DND-41 (cell line): ENCODE measurements around the gene FZD10.

Source experiments
- ATAC-seq: fragments of 200-7000 bp; cut with Tn5 transposase; 3 replicates; pipeline ENCODE4 v1.9.1; 2021; ENCODE audit warnings: low read depth; ENCODE audit not compliant: insufficient read depth
- DNase-seq: peaks from one replicate; pipeline ENCODE4 v3.0.0-alpha.2; 2020
- H2AFZ ChIP-seq: 2 replicates; pipeline ENCODE4 v1.6.0; 2012; ENCODE audit warnings: low read depth, low read length
- H3K27ac ChIP-seq: 2 replicates; pipeline ENCODE4 v1.5.1; 2012; ENCODE audit warnings: low read length, inconsistent platforms
- H3K27me3 ChIP-seq: fragments of 200-600 bp; sonication (generic); 2 replicates; pipeline ENCODE4 v1.6.0; 2012; ENCODE audit warnings: low read length, mild to moderate bottlenecking, inconsistent platforms; ENCODE audit not compliant: insufficient read depth, poor library complexity
- H3K36me3 ChIP-seq: 2 replicates; pipeline ENCODE4 v1.5.1; 2012; ENCODE audit warnings: low read length, inconsistent platforms; ENCODE audit not compliant: insufficient read depth
- H3K4me1 ChIP-seq: 2 replicates; pipeline ENCODE4 v1.5.1; 2012; ENCODE audit warnings: mild to moderate bottlenecking, low read length; ENCODE audit not compliant: insufficient read depth
- H3K4me2 ChIP-seq: 2 replicates; pipeline ENCODE4 v1.6.0; 2012; ENCODE audit warnings: mild to moderate bottlenecking, moderate library complexity, low read length, inconsistent platforms; ENCODE audit not compliant: insufficient read depth
- H3K4me3 ChIP-seq, 2 experiments: fragments of 200-600 bp in 1 of 2; shearing (Covaris generic) in 1 of 2; 2 replicates each; pipeline ENCODE4 v1.5.1; 2012 to 2016; ENCODE audit warnings: inconsistent platforms in 2 of 2, low read length in 2 of 2, mild to moderate bottlenecking in 2 of 2, low read depth in 1 of 2, moderate library complexity in 1 of 2
- H3K79me2 ChIP-seq: 2 replicates; pipeline ENCODE4 v1.6.0; 2012; ENCODE audit warnings: low read length, inconsistent platforms; ENCODE audit not compliant: insufficient read depth
- H3K9ac ChIP-seq: 2 replicates; pipeline ENCODE4 v1.6.0; 2012; ENCODE audit warnings: low read depth, mild to moderate bottlenecking, inconsistent platforms, low read length, moderate library complexity
- H3K9me3 ChIP-seq: 2 replicates; pipeline ENCODE4 v1.5.1; 2012; ENCODE audit warnings: low read length, moderate library complexity, mild to moderate bottlenecking, inconsistent platforms; ENCODE audit not compliant: insufficient read depth, severe bottlenecking
- H4K20me1 ChIP-seq: 2 replicates; pipeline ENCODE4 v1.6.0; 2012; ENCODE audit warnings: low read length; ENCODE audit not compliant: insufficient read depth
- EZH2 ChIP-seq: IDR thresholded peaks from 3 replicates; pipeline ENCODE4 v1.6.1; 2012; ENCODE audit warnings: borderline replicate concordance, low read depth, mild to moderate bottlenecking, moderate library complexity, low read length, inconsistent platforms; ENCODE audit not compliant: severe bottlenecking
- TF ChIP-seq, protein P1 (sequence below): IDR thresholded peaks from 2 replicates; pipeline ENCODE4 v1.5.1; 2012; ENCODE audit warnings: borderline replicate concordance, low read length, moderate library complexity, mild to moderate bottlenecking; ENCODE audit not compliant: poor library complexity, severe bottlenecking; ENCODE audit errors: extremely low read depth

FZD10 gene

DNA sequence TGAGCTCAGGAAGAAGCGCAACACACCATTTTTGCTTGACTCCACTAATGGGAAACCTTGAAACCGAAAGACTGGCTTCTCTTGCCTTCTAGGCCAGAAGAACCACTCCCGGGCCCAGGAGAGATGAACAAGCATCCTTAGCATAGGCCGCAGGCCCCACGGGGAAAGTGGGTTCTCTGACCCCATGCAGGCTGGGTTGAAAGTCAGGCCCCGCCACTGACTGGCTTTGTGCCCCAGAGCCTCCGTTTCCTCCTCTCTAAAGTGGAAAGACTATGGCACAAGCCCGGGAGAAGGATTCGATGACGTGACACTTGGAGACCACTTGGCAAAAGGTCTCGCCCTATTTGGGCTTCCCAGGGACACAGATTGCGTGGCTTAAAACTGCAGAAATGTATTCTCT, 9.9 kb upstream of the FZD10 start:
- H4K20me1 ChIP-seq, result peaks cover 23% of the 10 kb centered on the region
- ATAC-seq, result no peak
- no peaks in the 10 kb centered on the region for H3K79me2 ChIP-seq
- no peak for DNase-seq
- H3K27ac ChIP-seq, result no peak overlapping the region
- no peak overlapping the region for H2AFZ ChIP-seq
- H3K27me3 ChIP-seq, result peaks cover 47% of the 10 kb centered on the region
- no peak for TF ChIP-seq EZH2
- TF ChIP-seq, protein P1, sequence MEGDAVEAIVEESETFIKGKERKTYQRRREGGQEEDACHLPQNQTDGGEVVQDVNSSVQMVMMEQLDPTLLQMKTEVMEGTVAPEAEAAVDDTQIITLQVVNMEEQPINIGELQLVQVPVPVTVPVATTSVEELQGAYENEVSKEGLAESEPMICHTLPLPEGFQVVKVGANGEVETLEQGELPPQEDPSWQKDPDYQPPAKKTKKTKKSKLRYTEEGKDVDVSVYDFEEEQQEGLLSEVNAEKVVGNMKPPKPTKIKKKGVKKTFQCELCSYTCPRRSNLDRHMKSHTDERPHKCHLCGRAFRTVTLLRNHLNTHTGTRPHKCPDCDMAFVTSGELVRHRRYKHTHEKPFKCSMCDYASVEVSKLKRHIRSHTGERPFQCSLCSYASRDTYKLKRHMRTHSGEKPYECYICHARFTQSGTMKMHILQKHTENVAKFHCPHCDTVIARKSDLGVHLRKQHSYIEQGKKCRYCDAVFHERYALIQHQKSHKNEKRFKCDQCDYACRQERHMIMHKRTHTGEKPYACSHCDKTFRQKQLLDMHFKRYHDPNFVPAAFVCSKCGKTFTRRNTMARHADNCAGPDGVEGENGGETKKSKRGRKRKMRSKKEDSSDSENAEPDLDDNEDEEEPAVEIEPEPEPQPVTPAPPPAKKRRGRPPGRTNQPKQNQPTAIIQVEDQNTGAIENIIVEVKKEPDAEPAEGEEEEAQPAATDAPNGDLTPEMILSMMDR, result no peak
- no peak overlapping the region for H3K4me2 ChIP-seq
- no peaks in the 10 kb centered on the region for H3K9me3 ChIP-seq
- 0 out of 2 replicates have a peak, but pooled peaks cover 5% of the 10 kb centered on the region for H3K4me1 ChIP-seq
- H3K4me3 ChIP-seq, result no peak overlapping the region
- no peak overlapping the region for H3K9ac ChIP-seq
- no peaks in the 10 kb centered on the region for H3K36me3 ChIP-seq

DNA sequence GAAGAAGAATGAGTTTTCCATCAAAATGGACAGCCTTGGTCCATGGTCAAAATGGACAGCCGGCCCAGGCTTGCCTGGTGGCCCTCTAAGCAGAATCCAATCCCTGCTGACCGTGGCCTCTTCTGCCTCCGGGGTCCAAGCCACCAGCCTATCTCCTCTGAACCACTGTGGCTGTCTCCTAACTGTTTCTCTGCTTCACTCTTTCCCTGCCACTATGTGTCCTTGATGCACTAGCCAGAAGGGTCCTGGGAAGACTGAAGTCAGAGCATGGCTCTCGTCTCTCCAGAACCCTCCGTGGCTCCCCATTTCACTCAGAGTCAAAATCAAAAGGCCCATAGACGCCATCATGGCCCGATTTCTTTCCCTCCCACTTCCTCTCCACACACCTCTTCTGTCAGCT, 8.5 kb upstream of the FZD10 start:
- Histone ChIP-seq H3K9ac (no peak overlapping the region), H3K4me3 (no peak overlapping the region), H3K9me3 (no peaks in the 10 kb centered on the region), H4K20me1 (peaks cover 15% of the 10 kb centered on the region), H3K79me2 (no peaks in the 10 kb centered on the region), H3K27ac (no peak overlapping the region), H3K4me1 (no peaks in the 10 kb centered on the region), H3K4me2 (no peak overlapping the region), H3K27me3 (peaks cover 51% of the 10 kb centered on the region), H3K36me3 (no peaks in the 10 kb centered on the region), H2AFZ (no peak overlapping the region)
- TF ChIP-seq, protein P1, result no peak
- no peak for TF ChIP-seq EZH2
- no peak for ATAC-seq
- DNase-seq, result no peak

GRCh38 chr12:130154276-130155070, 7.8 kb upstream of the FZD10 start:
- Histone ChIP-seq H3K4me1 (no peaks in the 10 kb centered on the region), H3K36me3 (no peaks in the 10 kb centered on the region), H3K9ac (no peak overlapping the region), H3K27me3 (peaks cover 57% of the 10 kb centered on the region), H3K9me3 (no peaks in the 10 kb centered on the region), H3K4me3 (no peak overlapping the region), H3K27ac (no peak overlapping the region), H2AFZ (no peak overlapping the region), H3K4me2 (no peak overlapping the region), H4K20me1 (peaks cover 15% of the 10 kb centered on the region), H3K79me2 (no peaks in the 10 kb centered on the region)
- DNase-seq (no peak), ATAC-seq (no peak)
- no peak for TF ChIP-seq EZH2
- TF ChIP-seq, protein P1, result no peak
